Endothelial cell of umbilical vein (primary cell): ENCODE measurements around the gene SMIM12. TPM values are rescaled to one million over a fixed set of nuclear protein-coding genes. Genes with fewer than 3 reads are reported as not detected.

Experiments used
- BruUV-seq: library from RNA; stranded (reverse); fragments of 400-500 nt; replicated peaks from 2 replicates; lab custom pipeline; 2021; lab: Mats Ljungman, UMichigan
- CTCF ChIA-PET: fragments of 300-600, 350-600 bp; sonication (Branson Sonifier 250); formaldehyde crosslinking; loops from one replicate; lab custom pipeline; 2021; ENCODE audit warnings: antibody characterized with exemption, inconsistent platforms; lab: Charles Lee
- POLR2A ChIA-PET: fragments of 300-600, 350-600 bp; sonication (Branson Sonifier 250); formaldehyde crosslinking; loops from one replicate; lab custom pipeline; 2021; ENCODE audit warnings: antibody characterized with exemption, inconsistent platforms; lab: Charles Lee
- DNase-seq: peaks from one replicate; pipeline ENCODE4 v3.0.0-alpha.2; 2011; ENCODE audit warnings: low read depth, low spot score
- FAIRE-seq: peaks from 2 replicates; lab custom pipeline; 2011; peaks lifted over from hg19 to GRCh38; lab: Jason Lieb, UNC
- H2AFZ ChIP-seq: 2 replicates; pipeline ENCODE4 v1.6.0; 2012; ENCODE audit warnings: low read depth, low read length, control low read depth, inconsistent platforms
- H3K27ac ChIP-seq: 2 replicates; pipeline ENCODE4 v1.5.1; 2011; ENCODE audit warnings: low read depth, mild to moderate bottlenecking, control low read depth, low read length, moderate library complexity; ENCODE audit not compliant: insufficient read depth
- H3K27me3 ChIP-seq, 2 experiments: 2 replicates each; pipeline versions ENCODE4 v1.6.0 to v1.6.1; 2011; ENCODE audit warnings: low read length in 2 of 2, mixed read lengths in 1 of 2; ENCODE audit not compliant: control insufficient read depth in 2 of 2, insufficient read depth in 2 of 2
- H3K36me3 ChIP-seq, 2 experiments: 2 replicates in 1 of 2; 3 replicates in 1 of 2; pipeline ENCODE4 v1.5.1; 2011; ENCODE audit warnings: low read length in 2 of 2, mild to moderate bottlenecking in 1 of 2, moderate library complexity in 1 of 2; ENCODE audit not compliant: control insufficient read depth in 2 of 2, insufficient read depth in 2 of 2; ENCODE audit errors: extremely low read depth in 1 of 2
- H3K4me1 ChIP-seq: 3 replicates; pipeline ENCODE4 v1.5.1; 2011; ENCODE audit warnings: mild to moderate bottlenecking, low read length; ENCODE audit not compliant: control insufficient read depth, insufficient read depth; ENCODE audit errors: extremely low read depth
- H3K4me2 ChIP-seq: 2 replicates; pipeline ENCODE4 v1.6.1; 2011; ENCODE audit warnings: low read length, control low read depth, mixed read lengths; ENCODE audit not compliant: insufficient read depth
- H3K4me3 ChIP-seq, 3 experiments: fragments of 200-600 bp in 1 of 3; sonication (generic), shearing (Covaris generic) in 1 of 3; replicated peaks in 1 of 3; 2 replicates each; pipeline ENCODE4 v1.5.1; 2011 to 2016; ENCODE audit warnings: control low read depth in 3 of 3, low read length in 3 of 3, mild to moderate bottlenecking in 2 of 3, inconsistent platforms in 1 of 3, low read depth in 1 of 3, moderate library complexity in 1 of 3; ENCODE audit not compliant: insufficient read depth in 1 of 3
- H3K79me2 ChIP-seq: 2 replicates; pipeline ENCODE4 v1.6.0; 2012; ENCODE audit warnings: low read length, inconsistent platforms; ENCODE audit not compliant: control insufficient read depth, insufficient read depth
- H3K9ac ChIP-seq: replicated peaks from 2 replicates; pipeline ENCODE3; 2011; ENCODE audit warnings: low read length, control low read depth; ENCODE audit not compliant: insufficient read depth; ENCODE audit errors: extremely low read depth
- H3K9me1 ChIP-seq: replicated peaks from 3 replicates; pipeline ENCODE4 v1.6.0; 2011; ENCODE audit warnings: mild to moderate bottlenecking, low read length; ENCODE audit not compliant: control insufficient read depth, insufficient read depth; ENCODE audit errors: extremely low read depth
- H3K9me3 ChIP-seq: replicated peaks from 2 replicates; pipeline ENCODE4 v1.5.1; 2012; ENCODE audit warnings: low read length, inconsistent platforms; ENCODE audit not compliant: control insufficient read depth, insufficient read depth
- H4K20me1 ChIP-seq: replicated peaks from 2 replicates; pipeline ENCODE3; 2011; ENCODE audit warnings: mild to moderate bottlenecking, low read length; ENCODE audit not compliant: control insufficient read depth, insufficient read depth; ENCODE audit errors: extremely low read depth
- EZH2 ChIP-seq: IDR thresholded peaks from 2 replicates; pipeline ENCODE4 v1.6.1; 2012; ENCODE audit warnings: borderline replicate concordance, low read depth, mild to moderate bottlenecking, moderate library complexity, low read length, inconsistent platforms; ENCODE audit not compliant: severe bottlenecking
- GATA2 ChIP-seq: IDR thresholded peaks from 2 replicates; pipeline ENCODE4 v1.7.0; 2011; ENCODE audit warnings: low read depth, mild to moderate bottlenecking, moderate library complexity, mixed read lengths, low read length; ENCODE audit not compliant: insufficient read length, insufficient read depth
- JUN ChIP-seq: IDR thresholded peaks from 2 replicates; pipeline ENCODE4 v1.6.1; 2011; ENCODE audit warnings: borderline replicate concordance, low read depth; ENCODE audit not compliant: insufficient read length, insufficient read depth
- MYC ChIP-seq: IDR thresholded peaks from one replicate; pipeline ENCODE4 v1.6.1; 2011; ENCODE audit warnings: mild to moderate bottlenecking, low read depth, low read length
- POLR2A ChIP-seq: IDR thresholded peaks from 2 replicates; pipeline ENCODE4 v1.6.1; 2012; ENCODE audit warnings: low read depth, mild to moderate bottlenecking, control low read depth, low read length
- POLR2AphosphoS5 ChIP-seq: IDR thresholded peaks from 2 replicates; pipeline ENCODE4 v1.6.1; 2012; ENCODE audit warnings: low read depth, mild to moderate bottlenecking, control low read depth, low read length, moderate library complexity; ENCODE audit not compliant: insufficient read depth
- dilution Hi-C: fragments of 300-500 bp; cut with MboI; formaldehyde crosslinking; loops from one replicate; pipeline ENCODE4 v1.15.0; 2019; ENCODE audit warnings: low sequenced_read_pairs; ENCODE audit not compliant: extremely low pct_ligation_motif_present
- intact Hi-C: fragments of 100-400 bp; cut with micrococcal nuclease; formaldehyde crosslinking; loops from one replicate; pipeline ENCODE4 v1.10.0; 2022
- polyA plus RNA-seq, 4 experiments: library from polyadenylated mRNA; depleted of rRNA in 3 of 4; stranded (reverse) in 3 of 4; unstranded in 1 of 4; fragments of >200 nt; gene quantifications; 2 replicates each; pipeline versions ENCODE4 v1.2.1 to v1.2.3, GENCODE V29; 2011 to 2012; ENCODE audit warnings: missing spikeins in 1 of 4
- total RNA-seq: library from RNA; stranded (reverse); gene quantifications from 2 replicates; pipeline ENCODE4 v1.2.3, GENCODE V29; 2021
- TF ChIP-seq, protein P1 (sequence below): IDR thresholded peaks from 2 replicates; pipeline ENCODE4 v1.6.1; 2011; ENCODE audit not compliant: insufficient read depth, insufficient read length
- TF ChIP-seq, protein P2 (sequence below), 2 donors: IDR thresholded peaks; 1 replicate in 1 of 2; 2 replicates in 1 of 2; pipeline ENCODE4 v1.5.1; 2011; ENCODE audit warnings: low read length in 2 of 2, mild to moderate bottlenecking in 2 of 2, moderate library complexity in 2 of 2, control low read depth in 1 of 2, inconsistent platforms in 1 of 2, low read depth in 1 of 2; ENCODE audit not compliant: insufficient read depth in 1 of 2; ENCODE audit errors: extremely low read depth in 1 of 2

The SMIM12 gene
- total and polyA plus RNA-seq, 2 donors (not counting 3 experiments of a cell fraction or from before 2014, with no cell fraction given) = 66.2 to 85.9 TPM

DNA sequence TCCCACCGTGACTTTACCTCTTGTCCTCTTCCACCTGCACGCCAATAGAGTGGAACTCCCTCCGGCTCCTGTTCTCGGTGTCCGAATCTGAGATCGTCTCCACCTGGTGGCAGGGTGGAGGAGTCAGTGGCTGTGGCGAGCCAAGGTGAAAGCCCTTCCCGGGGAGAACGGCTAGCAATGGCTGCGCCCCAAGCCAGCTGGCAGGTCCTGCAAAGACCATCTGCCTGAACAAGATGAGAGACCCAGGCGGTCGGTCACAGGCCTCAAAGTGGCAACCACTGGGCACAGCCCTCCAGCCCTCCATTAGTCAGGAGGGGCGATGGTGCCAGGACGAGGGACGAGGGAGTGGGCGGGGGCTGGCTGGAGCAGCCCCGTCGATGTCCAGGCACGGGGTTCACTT, 25.4 kb upstream of the SMIM12 start:
- Histone ChIP-seq H4K20me1 (no peaks in the 10 kb centered on the region), H3K4me2 (no peak overlapping the region), H3K9me1 (no peaks in the 10 kb centered on the region), H3K36me3 (no peaks in the 10 kb centered on the region), H3K27ac (no peak overlapping the region), H3K9me3 (no peaks in the 10 kb centered on the region), H3K79me2 (no peaks in the 10 kb centered on the region), H3K9ac (no peak overlapping the region), H3K27me3 (peaks cover 24 to 26% of the 10 kb centered on the region in 2 experiments), H3K4me3 (no peak overlapping the region), H3K4me1 (peaks cover 3% of the 10 kb centered on the region), H2AFZ (no peak overlapping the region)
- DNase-seq = no peak
- TF ChIP-seq, protein P1, sequence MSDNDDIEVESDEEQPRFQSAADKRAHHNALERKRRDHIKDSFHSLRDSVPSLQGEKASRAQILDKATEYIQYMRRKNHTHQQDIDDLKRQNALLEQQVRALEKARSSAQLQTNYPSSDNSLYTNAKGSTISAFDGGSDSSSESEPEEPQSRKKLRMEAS = no peak
- TF ChIP-seq POLR2AphosphoS5 (no peak), GATA2 (no peak), MYC (no peak), EZH2 (no peak), JUN (no peak), POLR2A (no peak)
- TF ChIP-seq, protein P2, sequence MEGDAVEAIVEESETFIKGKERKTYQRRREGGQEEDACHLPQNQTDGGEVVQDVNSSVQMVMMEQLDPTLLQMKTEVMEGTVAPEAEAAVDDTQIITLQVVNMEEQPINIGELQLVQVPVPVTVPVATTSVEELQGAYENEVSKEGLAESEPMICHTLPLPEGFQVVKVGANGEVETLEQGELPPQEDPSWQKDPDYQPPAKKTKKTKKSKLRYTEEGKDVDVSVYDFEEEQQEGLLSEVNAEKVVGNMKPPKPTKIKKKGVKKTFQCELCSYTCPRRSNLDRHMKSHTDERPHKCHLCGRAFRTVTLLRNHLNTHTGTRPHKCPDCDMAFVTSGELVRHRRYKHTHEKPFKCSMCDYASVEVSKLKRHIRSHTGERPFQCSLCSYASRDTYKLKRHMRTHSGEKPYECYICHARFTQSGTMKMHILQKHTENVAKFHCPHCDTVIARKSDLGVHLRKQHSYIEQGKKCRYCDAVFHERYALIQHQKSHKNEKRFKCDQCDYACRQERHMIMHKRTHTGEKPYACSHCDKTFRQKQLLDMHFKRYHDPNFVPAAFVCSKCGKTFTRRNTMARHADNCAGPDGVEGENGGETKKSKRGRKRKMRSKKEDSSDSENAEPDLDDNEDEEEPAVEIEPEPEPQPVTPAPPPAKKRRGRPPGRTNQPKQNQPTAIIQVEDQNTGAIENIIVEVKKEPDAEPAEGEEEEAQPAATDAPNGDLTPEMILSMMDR (IDR thresholded peaks at IDR 0.05; ENCODE audit: extremely low read depth in 1 of 2, insufficient read depth in 1 of 2, low read depth in 1 of 2, low read length in 2 of 2) = no peak
- no peak for FAIRE-seq
- ChIA-PET CTCF (interaction anchor here (0.8 to 4.2 kb wide), 2 partner anchors 18 to 142 kb away, joined by 3 to 20 read pairs; no protein-coding TSS in a partner anchor), POLR2A (no interaction called here)
- no TSS peak for BruUV-seq
- intact Hi-C loops (no loop called here), dilution Hi-C loops (no loop called here)
